NCI-H510A (cell line): ENCODE data around the gene NR5A1.

Source experiments
- DNase-seq: peaks from one replicate; lab custom pipeline; 2025; lab: John Stamatoyannopoulos, UW

NR5A1 gene

GRCh38 chr9:124439686-124440243 is 67.4 kb downstream of the NR5A1 start:
- no peak for DNase-seq

- DNase-seq, result no peak
These were observed 68.1 kb downstream of the NR5A1 start for GRCh38 chr9:124439086-124439485.

- DNase-seq, result no peak
These were observed 69.1 kb downstream of the NR5A1 start for GRCh38 chr9:124438091-124438490.

- no peak for DNase-seq
These were observed 70.1 kb downstream of the NR5A1 start for GRCh38 chr9:124437086-124437485.

- no peak for DNase-seq
These were observed 70.9 kb downstream of the NR5A1 start for GRCh38 chr9:124436320-124436719.
